ENCODE data around the gene UHRF2.
"Not testable (repeated sequence)": the region's sequence is repeated elsewhere in the genome, so short reads cannot be mapped to it uniquely, and the experiment has no call there.

UHRF2 gene, protein sequence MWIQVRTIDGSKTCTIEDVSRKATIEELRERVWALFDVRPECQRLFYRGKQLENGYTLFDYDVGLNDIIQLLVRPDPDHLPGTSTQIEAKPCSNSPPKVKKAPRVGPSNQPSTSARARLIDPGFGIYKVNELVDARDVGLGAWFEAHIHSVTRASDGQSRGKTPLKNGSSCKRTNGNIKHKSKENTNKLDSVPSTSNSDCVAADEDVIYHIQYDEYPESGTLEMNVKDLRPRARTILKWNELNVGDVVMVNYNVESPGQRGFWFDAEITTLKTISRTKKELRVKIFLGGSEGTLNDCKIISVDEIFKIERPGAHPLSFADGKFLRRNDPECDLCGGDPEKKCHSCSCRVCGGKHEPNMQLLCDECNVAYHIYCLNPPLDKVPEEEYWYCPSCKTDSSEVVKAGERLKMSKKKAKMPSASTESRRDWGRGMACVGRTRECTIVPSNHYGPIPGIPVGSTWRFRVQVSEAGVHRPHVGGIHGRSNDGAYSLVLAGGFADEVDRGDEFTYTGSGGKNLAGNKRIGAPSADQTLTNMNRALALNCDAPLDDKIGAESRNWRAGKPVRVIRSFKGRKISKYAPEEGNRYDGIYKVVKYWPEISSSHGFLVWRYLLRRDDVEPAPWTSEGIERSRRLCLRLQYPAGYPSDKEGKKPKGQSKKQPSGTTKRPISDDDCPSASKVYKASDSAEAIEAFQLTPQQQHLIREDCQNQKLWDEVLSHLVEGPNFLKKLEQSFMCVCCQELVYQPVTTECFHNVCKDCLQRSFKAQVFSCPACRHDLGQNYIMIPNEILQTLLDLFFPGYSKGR

DNA sequence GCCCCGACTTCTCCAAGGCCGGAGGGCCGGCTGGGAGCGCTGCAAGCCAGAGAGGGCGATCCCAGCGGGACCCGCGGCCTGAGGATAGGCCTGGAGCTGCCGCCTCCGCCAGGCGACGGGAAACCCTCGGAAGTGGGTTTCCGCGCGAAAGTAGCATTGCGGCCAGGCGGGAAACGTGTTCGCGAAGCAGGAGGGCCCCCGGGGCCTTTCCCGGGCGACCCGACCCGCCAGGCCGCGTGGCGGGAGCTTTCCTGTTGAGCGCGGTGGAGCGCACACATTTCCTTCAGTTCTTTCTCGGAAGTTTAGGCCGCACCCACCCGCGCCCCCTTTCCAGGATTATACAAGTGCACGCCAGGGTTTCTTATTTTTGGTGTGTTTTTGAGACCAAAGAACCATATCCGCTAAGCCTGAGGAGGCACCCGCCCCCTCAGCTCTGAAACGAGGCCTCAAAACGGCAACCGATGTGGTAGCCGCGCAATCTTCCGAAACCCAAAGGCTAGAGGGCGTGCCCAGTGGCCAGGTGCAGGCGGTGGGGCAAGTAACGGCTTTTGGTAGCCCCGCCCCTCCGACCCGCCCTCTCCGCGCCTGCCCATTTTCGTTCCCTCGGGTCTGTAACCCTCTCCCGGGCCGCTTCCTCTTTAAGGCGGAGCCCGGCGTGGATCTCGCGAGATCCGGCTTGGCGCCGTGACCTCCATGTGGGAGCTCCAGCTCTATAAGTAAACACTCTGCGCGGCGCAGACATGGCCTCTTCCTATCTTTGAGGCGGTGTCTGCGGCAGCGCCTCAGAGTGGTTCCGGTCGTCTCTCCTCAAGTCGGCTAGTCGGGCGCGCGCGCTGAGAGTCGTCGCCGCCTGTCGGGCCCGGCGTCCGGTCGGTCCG, at the start of gene UHRF2:
Gene UHRF2, plus strand, starts transcription at position 713 of the 878 bp plus-strand sequence. CDS start 292 bp downstream, outside the sequence.
- DNase-seq: peak; percentile 99

DNA sequence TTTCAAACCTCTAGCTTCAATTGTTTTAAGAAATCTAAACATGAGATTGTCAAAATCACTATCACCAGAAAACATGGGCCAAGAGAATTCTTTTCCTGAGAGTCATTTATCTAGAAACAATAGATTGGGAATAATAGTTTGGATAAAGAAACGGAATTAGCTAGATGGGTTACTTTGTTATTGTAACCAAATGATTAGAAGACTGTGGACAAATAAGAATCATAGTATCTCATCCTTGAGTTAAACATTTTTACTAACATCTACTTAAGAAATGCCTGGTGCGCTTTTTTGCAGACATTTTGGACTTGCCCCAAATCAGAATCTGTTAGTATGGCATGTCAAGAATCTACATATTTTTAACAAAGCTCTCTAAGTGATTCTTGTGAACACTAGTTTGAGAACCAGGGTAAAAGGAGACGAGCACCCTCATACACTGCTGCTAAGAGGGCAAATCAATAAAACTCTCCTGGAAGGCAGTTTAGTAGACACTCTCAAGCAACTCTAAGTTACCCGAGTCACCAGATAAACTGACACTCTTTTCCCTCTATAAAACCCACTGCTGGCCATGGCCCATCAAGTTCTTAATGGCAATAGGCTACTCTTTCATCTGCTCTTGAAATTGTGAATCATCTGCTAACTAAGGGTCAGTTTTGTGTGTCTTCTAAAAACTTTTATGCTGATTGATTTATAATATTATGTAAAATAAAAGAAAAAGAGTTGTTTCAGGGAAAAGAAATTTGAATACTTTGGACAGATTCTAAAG, 45.7 kb upstream of the UHRF2 start:
- no peak for DNase-seq

DNA sequence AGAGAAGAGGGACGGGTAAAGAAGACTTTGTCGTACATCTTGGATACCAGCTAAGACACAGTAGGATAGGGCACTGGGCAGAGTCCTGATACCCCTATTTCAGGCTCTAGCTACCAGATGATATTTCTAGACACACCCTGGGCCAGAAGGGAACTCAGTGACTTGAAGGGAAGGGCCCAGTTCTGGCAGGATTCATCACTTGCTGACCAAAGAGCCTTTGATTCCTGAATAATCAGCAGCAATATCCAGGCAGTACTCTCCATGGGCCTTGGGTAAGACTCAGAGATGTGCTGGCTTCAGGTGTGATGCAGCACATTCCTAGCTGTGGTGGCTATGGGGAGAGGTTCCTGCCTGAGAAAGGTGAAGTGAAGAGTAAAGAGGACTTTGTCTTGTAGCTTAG, 44.2 kb upstream of the UHRF2 start:
- no peak for DNase-seq

DNA sequence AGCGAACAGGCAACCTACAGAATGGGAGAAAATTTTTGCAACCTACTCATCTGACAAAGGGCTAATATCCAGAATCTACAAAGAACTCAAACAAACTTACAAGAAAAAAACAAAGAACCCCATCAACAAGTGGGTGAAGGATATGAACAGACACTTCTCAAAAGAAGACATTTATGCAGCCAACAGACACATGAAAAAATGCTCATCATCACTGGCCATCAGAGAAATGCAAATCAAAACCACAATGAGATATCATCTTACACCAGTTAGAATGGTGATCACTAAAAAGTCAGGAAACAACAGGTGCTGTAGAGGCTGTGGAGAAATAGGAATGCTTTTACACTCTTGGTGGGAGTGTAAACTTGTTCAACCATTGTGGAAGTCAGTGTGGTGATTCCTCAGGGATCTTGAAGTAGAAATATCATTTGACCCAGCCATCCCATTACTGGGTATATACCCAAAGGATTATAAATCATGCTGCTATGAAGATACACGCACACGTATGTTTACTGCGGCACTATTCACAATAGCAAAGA, 31.5 kb upstream of the UHRF2 start:
- DNase-seq: not testable (repeated sequence)

DNA sequence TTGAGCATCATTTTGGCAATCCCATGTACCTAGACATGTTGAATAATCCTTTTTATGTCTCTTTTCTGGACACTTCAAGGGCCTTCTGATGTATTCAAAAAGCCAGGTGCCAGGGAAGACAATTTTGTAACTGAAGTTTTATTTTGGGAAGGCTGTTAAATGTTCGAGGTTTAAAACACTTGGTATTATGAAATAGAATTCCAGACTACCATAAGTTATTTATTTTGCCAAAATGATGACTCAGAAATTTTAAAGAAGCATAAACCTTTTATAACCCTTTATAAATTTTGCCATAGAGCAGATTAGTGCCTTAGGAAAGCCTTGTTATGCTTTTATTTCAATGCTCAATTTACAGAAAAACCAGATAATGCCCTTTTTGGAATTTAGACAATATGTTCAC, 30.3 kb upstream of the UHRF2 start:
- DNase-seq: no peak

DNA sequence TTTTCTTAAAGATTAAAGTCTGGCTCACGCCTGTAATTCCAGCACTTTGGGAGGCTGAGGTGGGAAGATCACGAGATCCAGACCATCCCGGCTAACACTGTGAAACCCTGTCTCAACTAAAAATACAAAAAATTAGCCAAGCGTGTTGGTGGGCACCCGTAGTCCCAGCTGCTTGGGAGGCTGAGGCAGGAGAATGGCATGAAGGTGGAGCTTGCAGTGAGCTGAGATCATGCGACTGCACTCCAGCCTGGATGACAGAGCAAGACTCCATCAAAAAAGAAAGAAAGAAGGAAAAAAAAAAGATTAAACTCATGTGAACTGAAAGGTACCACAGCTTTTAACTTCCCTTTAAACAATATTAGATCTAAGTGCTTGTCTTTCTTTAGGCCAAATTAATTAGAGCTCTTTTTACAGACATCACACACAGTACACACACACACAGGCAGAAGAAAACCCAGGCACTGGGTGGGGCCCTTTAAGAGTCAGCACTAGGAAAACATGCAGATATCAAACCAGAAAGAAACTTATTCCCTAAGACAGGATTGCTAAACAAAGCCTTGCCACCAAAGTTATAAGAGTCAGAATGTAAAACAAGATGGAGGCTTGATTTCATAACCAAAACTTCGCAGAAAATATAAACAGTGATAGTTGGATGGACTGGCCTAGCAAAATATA, 29.3 kb upstream of the UHRF2 start:
- DNase-seq: no peak

DNA sequence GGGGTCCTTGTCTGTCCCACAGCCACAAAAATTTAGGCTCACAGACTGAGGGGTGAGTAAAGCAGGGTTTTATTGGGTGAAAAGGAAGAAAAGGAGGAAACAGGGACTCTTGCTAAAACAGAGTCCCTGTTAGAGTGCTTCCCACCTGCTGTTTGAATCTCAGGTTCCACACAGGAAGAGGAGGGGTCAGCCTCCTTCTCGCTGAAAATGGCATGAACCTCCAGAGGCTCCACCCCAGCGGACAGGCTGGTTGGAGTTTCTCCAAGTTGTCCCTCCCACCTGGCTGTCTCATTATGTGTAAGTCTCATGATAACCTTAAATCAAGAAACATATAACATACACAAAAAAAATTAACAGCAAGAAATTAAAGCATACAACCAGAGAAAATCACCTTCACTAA, 28.3 kb upstream of the UHRF2 start:
- no peak for DNase-seq

DNA sequence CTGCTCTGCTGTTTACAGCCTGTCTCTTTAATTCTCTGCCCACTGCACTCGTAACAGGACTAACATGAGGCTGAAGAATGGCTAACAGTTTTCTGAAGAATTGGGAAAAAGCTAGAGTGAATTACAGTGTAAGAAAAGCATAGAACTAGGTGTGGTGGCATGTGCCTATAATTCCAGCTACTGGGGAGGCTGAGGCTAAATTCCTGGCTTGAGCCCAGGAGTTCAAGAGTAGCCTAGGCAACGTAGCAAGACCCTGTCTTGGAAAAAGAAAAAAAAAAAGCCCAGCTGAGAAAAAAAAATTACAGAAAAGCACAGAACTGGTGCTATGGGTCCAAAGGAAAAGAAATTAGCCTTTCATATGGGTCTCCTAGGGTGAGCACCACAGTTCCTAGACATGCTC, 13.9 kb upstream of the UHRF2 start:
- DNase-seq: no peak

DNA sequence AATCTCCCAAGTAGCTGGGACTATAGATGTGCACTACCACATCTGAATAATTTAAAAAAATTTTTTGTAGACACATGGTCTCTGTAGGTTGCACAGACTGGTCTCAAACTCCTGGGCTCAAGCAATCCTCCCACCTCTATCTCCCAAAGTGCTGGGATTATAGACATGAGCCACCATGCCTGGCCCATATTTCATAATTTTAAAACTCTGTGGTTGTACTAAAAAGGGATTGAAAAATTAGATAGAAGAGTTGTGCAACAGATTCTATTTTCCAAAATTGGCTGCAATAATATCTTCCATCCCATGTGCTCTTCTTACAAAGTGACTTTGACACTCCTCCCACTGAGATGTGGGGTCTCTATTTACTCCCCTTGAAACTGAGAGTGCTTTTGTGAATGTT, 7.6 kb upstream of the UHRF2 start:
- DNase-seq: no peak

DNA sequence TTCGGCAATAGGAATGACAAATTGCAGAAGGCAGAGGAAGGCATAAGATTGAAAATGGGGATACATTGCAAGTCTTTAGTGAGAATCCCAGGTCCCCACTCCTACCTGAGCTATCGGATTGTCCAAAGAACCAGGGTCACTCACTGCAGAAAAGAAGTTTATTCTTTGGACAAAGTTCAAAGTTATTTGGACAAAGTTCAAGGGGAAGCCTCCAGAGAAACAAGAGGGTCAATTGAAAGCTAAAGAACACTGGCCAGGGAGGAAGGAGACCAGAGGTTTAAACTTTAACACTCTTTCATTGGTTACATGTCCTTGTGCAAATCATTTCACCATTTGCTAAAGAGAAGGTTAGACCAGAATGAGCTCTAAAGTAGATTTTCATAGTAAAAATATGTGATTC, 5.2 kb upstream of the UHRF2 start:
- no peak for DNase-seq

DNA sequence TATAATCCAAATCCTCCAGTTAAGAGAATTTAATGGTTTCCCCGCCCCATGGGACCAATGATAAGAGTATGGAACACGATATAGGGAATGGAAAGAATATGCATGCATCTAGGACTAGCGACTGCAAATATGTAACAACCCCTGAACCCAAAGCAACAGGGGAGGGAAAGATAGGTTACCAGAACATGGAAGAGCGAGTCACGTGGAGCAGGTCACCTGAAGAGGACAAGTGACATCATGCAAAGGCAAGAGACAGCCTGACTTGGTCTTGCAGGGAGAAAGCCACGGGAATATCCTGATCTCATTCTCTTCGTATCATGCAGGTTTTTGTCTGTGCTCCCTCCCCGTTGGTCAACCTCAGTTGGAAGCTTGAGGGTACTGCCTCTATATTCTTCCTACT, 4.7 kb upstream of the UHRF2 start:
- no peak for DNase-seq

DNA sequence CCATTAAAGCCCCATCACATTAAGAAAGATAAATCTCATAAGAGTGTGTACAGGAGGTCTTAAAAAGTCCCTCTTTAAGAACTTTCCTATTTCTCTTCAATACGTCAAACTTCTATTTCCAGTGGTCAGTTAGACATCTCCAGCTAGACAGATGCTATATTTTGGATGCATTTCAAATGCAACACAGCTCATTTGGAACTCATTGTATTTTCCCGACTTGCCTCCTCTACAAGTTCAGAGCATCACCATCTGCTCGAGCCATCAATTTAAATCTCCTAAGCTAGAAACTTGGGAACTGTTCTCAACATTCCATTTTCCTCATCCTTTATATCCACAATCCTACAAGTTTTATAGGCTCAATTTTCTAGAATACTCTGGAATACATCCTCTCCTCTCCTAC, 3.2 kb upstream of the UHRF2 start:
- DNase-seq: no peak

DNA sequence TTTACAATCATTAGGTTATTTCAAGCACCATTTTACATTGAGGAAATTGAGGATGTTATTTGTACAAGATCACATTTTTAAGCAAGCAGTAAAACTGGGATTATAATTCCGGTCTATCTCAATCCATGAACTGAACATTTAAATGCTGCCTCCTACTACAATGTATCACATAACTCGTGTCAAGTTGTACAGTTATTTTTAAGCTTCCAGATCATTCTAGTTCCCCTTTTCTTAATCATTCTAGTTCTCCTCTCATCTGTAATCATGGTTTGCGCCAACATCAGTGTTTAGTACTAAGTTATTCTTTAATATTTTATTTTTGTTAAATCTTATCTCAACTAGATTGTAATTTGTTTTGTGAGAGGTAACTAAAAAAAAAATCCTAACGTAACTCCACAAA, 2.4 kb upstream of the UHRF2 start:
- no peak for DNase-seq

DNA sequence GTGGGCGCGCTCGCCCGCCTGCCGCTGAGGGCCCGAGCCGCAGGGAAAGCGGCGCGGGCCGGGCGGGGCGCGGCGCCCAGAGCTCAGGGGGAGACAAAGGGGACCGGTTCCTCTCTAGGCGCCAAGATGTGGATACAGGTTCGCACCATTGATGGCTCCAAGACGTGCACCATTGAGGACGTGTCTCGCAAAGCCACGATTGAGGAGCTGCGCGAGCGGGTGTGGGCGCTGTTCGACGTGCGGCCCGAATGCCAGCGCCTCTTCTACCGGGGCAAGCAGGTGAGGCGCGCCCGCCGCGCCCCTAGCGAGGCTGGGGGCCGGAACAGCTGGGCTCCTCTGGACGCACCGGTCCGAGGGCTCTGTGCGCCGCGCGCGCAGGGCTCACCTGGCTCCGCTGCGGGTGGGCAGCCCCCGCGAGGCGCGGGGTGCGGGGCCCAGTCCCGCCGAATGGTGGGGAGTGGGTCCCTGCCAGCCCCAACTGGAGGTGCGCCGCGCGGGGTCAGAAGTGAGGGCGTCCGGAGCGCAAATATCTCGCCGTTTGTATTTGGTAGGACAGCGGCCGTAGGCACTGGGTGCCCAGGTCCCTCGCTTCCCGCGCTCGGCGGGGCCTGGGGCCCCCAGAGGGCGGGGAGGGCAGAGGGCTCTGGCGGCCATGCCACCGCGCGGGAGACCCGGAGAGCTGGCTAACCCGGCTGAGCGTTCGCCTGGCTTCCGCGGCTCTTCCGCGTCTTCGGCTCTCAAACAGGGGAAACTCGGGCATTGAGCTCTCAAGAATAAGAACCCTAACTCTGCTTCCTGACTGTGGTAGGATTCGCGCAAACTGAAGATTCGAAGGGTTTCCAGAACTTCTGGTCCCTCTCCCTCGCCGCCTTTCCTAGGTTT, 607 bp downstream of the UHRF2 start:
- peak; percentile 27 for DNase-seq

DNA sequence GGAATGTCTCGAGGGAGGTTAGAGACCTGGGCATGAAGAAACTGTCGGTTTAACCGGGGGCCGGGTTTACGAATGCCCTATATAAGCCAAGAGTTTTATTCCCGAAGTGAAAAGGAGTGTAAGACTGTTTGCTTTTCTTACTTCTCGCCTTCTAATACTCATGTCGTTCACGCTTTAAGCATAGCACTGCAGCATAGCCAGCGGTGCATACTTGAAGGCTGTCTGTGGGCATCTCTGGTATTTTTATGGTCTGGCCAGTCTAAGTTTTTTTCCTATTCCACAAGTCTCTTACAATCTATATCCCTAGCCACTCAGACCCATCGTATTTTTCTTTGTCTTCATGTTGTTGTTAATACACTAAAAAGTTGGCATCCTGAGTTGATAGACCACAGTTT, 1.2 kb downstream of the UHRF2 start:
- DNase-seq: no peak

DNA sequence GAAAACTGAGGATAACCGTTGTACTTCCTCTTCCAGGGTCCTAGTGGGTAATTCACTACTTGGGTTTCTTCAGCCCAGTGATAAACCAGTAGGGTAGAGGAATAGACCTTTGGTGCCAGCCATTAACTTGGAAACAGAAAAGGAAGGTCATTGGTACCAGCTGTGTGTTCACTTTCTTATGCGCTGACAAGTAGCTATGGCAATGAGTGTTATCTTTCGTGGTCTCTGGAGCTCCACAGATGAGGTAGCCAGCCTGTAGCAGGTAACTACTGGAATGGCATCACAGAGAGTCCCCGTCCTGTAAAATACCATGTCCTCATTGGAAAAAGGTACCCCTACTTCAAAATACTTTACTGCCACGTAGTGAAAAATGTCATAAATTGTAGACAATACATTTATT, 2.3 kb downstream of the UHRF2 start:
- no peak for DNase-seq

DNA sequence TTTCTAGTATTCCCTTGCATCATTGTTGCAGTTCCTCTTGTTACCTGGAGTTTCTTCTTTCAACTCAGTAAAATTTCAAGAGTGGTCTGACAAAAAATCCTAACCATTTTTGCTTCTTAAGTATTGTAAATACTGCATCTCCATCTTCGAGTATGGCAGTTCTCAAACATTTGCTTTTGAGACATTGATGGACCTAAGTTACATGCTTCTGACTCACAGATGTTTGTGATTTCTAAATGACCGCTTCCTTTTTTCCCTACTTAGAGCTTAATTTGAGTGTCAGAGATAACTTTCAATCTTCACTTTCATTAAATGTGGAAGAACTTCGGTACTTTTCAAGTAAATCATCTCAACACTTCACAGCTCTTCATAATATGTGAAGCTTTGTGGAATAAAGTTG, 4.2 kb downstream of the UHRF2 start:
- DNase-seq: no peak

DNA sequence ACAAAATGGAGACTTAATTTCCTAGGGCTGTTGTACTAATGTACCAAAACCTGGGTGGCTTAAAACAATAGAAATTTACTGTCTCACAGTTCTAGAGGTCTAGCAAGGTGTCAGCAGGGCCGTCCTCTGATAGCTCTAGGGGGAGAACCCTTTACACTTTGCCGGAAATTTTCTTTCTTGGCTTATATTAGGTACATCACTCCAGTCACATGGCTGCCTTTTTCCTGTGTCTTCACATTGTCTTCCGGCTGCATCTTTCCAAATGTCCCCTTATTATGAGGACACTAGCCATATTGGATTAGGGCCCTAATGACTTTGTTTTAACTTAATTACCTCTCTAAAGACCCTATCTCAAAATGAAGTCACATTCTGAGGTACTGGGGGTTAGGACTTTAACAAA, 5.8 kb downstream of the UHRF2 start:
- DNase-seq: no peak

DNA sequence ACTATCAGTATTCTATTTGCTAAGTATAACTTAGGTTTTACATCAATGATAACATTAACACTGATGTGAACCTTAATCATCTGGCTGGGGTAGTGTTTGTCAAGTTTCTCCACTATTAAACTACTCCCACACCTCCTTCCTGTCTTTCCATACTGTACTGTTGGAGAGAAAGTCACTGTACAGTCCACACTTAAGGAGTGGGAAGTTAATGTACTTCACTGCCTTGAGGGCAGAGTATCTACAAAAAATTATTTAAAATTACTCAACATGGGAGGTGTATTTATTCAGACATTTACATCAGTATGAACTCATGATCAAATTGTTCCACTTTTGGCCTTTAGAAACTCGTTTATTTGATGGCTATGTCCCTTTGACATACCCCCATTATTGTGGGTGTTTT, 11.9 kb downstream of the UHRF2 start:
- no peak for DNase-seq

DNA sequence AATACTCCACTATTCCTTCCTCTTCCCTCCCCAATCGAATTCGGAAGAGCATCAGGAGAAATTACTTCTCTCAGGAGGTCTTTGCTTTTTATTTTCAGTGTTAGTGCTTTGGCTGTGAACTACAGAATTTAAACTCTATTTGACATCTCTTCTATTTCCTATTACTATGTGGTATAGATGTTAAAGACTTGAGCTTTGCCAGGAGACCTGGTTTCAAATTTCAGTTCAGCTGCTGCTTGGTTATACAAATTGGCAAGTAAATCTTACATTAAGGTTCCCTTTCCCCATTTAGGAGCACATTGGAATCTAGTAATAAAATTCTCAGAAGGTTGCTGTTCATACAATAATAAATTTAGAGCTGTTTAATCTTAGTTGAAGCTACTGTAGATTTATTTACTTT, 13.1 kb downstream of the UHRF2 start:
- DNase-seq: no peak

Data from CD4-positive, alpha-beta T cell treated with Interleukin-4 for 4 hours (primary cell).